ENCODE data around the gene KRT73. TPM values are rescaled to one million over a fixed set of nuclear protein-coding genes. Genes with fewer than 3 reads are reported as not detected.

KRT73 gene
- total RNA-seq, 1 donor from 2014 or later: not detected

- no peak overlapping the region for H3K4me3 ChIP-seq (ENCODE audit: low read depth, low read length)
- TF ChIP-seq, protein P1, sequence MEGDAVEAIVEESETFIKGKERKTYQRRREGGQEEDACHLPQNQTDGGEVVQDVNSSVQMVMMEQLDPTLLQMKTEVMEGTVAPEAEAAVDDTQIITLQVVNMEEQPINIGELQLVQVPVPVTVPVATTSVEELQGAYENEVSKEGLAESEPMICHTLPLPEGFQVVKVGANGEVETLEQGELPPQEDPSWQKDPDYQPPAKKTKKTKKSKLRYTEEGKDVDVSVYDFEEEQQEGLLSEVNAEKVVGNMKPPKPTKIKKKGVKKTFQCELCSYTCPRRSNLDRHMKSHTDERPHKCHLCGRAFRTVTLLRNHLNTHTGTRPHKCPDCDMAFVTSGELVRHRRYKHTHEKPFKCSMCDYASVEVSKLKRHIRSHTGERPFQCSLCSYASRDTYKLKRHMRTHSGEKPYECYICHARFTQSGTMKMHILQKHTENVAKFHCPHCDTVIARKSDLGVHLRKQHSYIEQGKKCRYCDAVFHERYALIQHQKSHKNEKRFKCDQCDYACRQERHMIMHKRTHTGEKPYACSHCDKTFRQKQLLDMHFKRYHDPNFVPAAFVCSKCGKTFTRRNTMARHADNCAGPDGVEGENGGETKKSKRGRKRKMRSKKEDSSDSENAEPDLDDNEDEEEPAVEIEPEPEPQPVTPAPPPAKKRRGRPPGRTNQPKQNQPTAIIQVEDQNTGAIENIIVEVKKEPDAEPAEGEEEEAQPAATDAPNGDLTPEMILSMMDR (conservative IDR thresholded peaks at IDR 0.05; ENCODE audit: low read depth, low read length): no peak
- DNase-seq (ENCODE audit: low read depth): no peak
These were observed 9.3 kb downstream of the KRT73 start for GRCh38 chr12:52608826-52609630.

- TF ChIP-seq, protein P1 (conservative IDR thresholded peaks at IDR 0.05; ENCODE audit: low read depth, low read length): no peak
- DNase-seq (ENCODE audit: low read depth): no peak
- H3K4me3 ChIP-seq (ENCODE audit: low read depth, low read length): no peak overlapping the region
These were observed 10.2 kb downstream of the KRT73 start for GRCh38 chr12:52608161-52608560.

DNA sequence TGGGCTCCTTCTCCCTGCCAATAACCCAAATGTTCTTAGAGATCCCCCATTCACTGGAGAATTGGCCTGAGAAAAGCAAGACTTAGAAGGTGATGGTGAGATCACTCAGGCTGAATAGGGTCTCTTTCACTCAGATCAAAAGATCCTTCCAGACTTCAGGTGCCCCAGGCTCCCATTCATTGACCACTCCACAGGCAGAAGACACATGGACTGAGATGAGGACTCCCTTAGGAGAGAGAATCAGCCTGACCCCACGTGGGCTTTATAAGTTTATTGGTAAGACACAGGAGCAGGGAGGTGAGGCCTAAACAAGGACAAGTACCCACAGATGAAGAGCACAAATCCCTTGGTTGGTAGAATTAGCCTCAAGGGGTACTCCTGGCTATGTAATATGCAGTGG is 11.0 kb downstream of the KRT73 start:
- no peak for DNase-seq (ENCODE audit: low read depth)
- H3K4me3 ChIP-seq (ENCODE audit: low read depth, low read length): no peak overlapping the region
- TF ChIP-seq, protein P1 (conservative IDR thresholded peaks at IDR 0.05; ENCODE audit: low read depth, low read length): no peak

- no peak for DNase-seq (ENCODE audit: low read depth)
- TF ChIP-seq, protein P1 (conservative IDR thresholded peaks at IDR 0.05; ENCODE audit: low read depth, low read length): no peak
- H3K4me3 ChIP-seq (ENCODE audit: low read depth, low read length): no peak overlapping the region
These were observed 11.7 kb downstream of the KRT73 start for GRCh38 chr12:52606581-52607218.

- no peak for DNase-seq (ENCODE audit: low read depth)
- H3K4me3 ChIP-seq (ENCODE audit: low read depth, low read length): no peak overlapping the region
- TF ChIP-seq, protein P1 (conservative IDR thresholded peaks at IDR 0.05; ENCODE audit: low read depth, low read length): no peak
These were observed 12.3 kb downstream of the KRT73 start for GRCh38 chr12:52606096-52606495.

GRCh38 chr12:52605542-52605941 is 12.8 kb downstream of the KRT73 start:
- no peak for DNase-seq (ENCODE audit: low read depth)
- H3K4me3 ChIP-seq (ENCODE audit: low read depth, low read length): no peak overlapping the region
- TF ChIP-seq, protein P1 (conservative IDR thresholded peaks at IDR 0.05; ENCODE audit: low read depth, low read length): no peak

All from epithelial cell of proximal tubule (primary cell).